Measurements from ENCODE around the gene LPCAT1. TPM values are rescaled to one million over a fixed set of nuclear protein-coding genes. Genes with fewer than 3 reads are reported as not detected.
A peak's percentile ranks its signal among the peaks of the same experiment; 100 is the strongest.

LPCAT1 gene
- total RNA-seq, 1 experiment from 2014 or later, result 75.0 TPM

- Histone ChIP-seq H2AFZ (ENCODE audit: low read depth, low read length, poor library complexity, severe bottlenecking) (no peak overlapping the region), H4K20me1 (ENCODE audit: insufficient read depth) (no peaks in the 10 kb centered on the region), H3K9ac (ENCODE audit: low read length) (no peak overlapping the region), H3K4me2 (ENCODE audit: low read length) (no peak overlapping the region), H3K36me3 (ENCODE audit: control insufficient read depth in 1 of 2, insufficient read depth in 2 of 2, low read length in 2 of 2) (peaks cover 4 to 12% of the 10 kb centered on the region in 2 experiments; a peak in 2 of 4 replicates), H3K4me3 (replicated peaks in 1 of 2; ENCODE audit: low read depth in 1 of 2, low read length in 2 of 2) (no peak overlapping the region), H3K79me2 (ENCODE audit: insufficient read depth, low read length) (peaks cover 77% of the 10 kb centered on the region), H3K9me2 (ENCODE audit: insufficient read depth) (no peaks in the 10 kb centered on the region), H3K27me3 (ENCODE audit: insufficient read depth, low read length) (no peaks in the 10 kb centered on the region), H3K4me1 (ENCODE audit: control insufficient read depth in 1 of 2, insufficient read depth in 2 of 2, low read length in 2 of 2) (no peaks in the 10 kb centered on the region), H3K27ac (ENCODE audit: low read depth, low read length) (no peak overlapping the region), H3K9me3 (ENCODE audit: control insufficient read depth in 1 of 2, insufficient read depth in 1 of 2, low read depth in 1 of 2, low read length in 2 of 2) (no peaks in the 10 kb centered on the region)
- ATAC-seq (peak; percentile 66), DNase-seq (ENCODE audit: low read depth, low spot score) (no peak)
- intact Hi-C loops (cut with micrococcal nuclease), result no loop called here
- RAD21 ChIA-PET (ENCODE audit: low non-redundant PET in 1 of 2, low total read pairs in 2 of 2, uncharacterized antibody in 2 of 2, unreplicated experiment in 2 of 2), result no interaction called here
- TF ChIP-seq ATF3 (IDR thresholded peaks at IDR 0.05), result no peak
- TF ChIP-seq CTCF (IDR thresholded peaks at IDR 0.05 in 2 of 3, conservative IDR thresholded peaks at IDR 0.05 in 1 of 3; ENCODE audit: borderline replicate concordance in 1 of 3, insufficient read depth in 1 of 3, low read depth in 2 of 3, low read length in 2 of 3), result no peak
- no peak for TF ChIP-seq ZNF274 (IDR thresholded peaks at IDR 0.05; ENCODE audit: low read depth, low read length)
- TF ChIP-seq SRF (IDR thresholded peaks at IDR 0.05; ENCODE audit: low read depth), result no peak
- no TSS peak for BruUV-seq (replicated peaks)
- CTCF ChIA-PET, result no interaction called here
- POLR2A ChIA-PET, result no interaction called here
Observed at GRCh38 chr5:1502046-1502736, 21.6 kb downstream of the LPCAT1 start.

- Histone ChIP-seq H3K9me2 (ENCODE audit: insufficient read depth) (no peaks in the 10 kb centered on the region), H3K4me3 (replicated peaks in 1 of 2; ENCODE audit: low read depth in 1 of 2, low read length in 2 of 2) (no peak overlapping the region), H3K79me2 (ENCODE audit: insufficient read depth, low read length) (peaks cover 77% of the 10 kb centered on the region; the same call in 1 of the 2 replicates), H3K4me2 (ENCODE audit: low read length) (no peak overlapping the region), H2AFZ (ENCODE audit: low read depth, low read length, poor library complexity, severe bottlenecking) (no peak overlapping the region), H3K9me3 (ENCODE audit: control insufficient read depth in 1 of 2, insufficient read depth in 1 of 2, low read depth in 1 of 2, low read length in 2 of 2) (no peaks in the 10 kb centered on the region), H3K9ac (ENCODE audit: low read length) (no peak overlapping the region), H3K36me3 (ENCODE audit: control insufficient read depth in 1 of 2, insufficient read depth in 2 of 2, low read length in 2 of 2) (peaks cover 4 to 12% of the 10 kb centered on the region in 2 experiments; a peak in 2 of 4 replicates), H3K4me1 (ENCODE audit: control insufficient read depth in 1 of 2, insufficient read depth in 2 of 2, low read length in 2 of 2) (no peaks in the 10 kb centered on the region), H4K20me1 (ENCODE audit: insufficient read depth) (no peaks in the 10 kb centered on the region), H3K27me3 (ENCODE audit: insufficient read depth, low read length) (no peaks in the 10 kb centered on the region), H3K27ac (ENCODE audit: low read depth, low read length) (no peak overlapping the region)
- no TSS peak for BruUV-seq (replicated peaks)
- no peak for DNase-seq (ENCODE audit: low read depth, low spot score)
- RAD21 ChIA-PET (ENCODE audit: low non-redundant PET in 1 of 2, low total read pairs in 2 of 2, uncharacterized antibody in 2 of 2, unreplicated experiment in 2 of 2), result no interaction called here
- TF ChIP-seq ELF1 (IDR thresholded peaks at IDR 0.05; ENCODE audit: borderline replicate concordance, low read depth) (no peak), RAD21 (IDR thresholded peaks at IDR 0.05; ENCODE audit: low read depth) (no peak), ATF3 (IDR thresholded peaks at IDR 0.05) (no peak), SRF (IDR thresholded peaks at IDR 0.05; ENCODE audit: low read depth) (no peak), MAX (IDR thresholded peaks at IDR 0.05) (no peak)
- 0 out of 2 replicates have a peak, but pooled peaks have one; percentile 6 for ATAC-seq
- POLR2A ChIA-PET, result no interaction called here
- intact Hi-C loops (cut with micrococcal nuclease), result no loop called here
- CTCF ChIA-PET, result no interaction called here
Observed at GRCh38 chr5:1501372-1502045, 22.3 kb downstream of the LPCAT1 start.

Measured in HCT116 (cell line).